ENCODE results near the gene FURIN.
A peak's percentile ranks its signal among the peaks of the same experiment; 100 is the strongest.
"Not testable (repeated sequence)": the region's sequence is repeated elsewhere in the genome, so short reads cannot be mapped to it uniquely, and the experiment has no call there.

FURIN gene

DNA sequence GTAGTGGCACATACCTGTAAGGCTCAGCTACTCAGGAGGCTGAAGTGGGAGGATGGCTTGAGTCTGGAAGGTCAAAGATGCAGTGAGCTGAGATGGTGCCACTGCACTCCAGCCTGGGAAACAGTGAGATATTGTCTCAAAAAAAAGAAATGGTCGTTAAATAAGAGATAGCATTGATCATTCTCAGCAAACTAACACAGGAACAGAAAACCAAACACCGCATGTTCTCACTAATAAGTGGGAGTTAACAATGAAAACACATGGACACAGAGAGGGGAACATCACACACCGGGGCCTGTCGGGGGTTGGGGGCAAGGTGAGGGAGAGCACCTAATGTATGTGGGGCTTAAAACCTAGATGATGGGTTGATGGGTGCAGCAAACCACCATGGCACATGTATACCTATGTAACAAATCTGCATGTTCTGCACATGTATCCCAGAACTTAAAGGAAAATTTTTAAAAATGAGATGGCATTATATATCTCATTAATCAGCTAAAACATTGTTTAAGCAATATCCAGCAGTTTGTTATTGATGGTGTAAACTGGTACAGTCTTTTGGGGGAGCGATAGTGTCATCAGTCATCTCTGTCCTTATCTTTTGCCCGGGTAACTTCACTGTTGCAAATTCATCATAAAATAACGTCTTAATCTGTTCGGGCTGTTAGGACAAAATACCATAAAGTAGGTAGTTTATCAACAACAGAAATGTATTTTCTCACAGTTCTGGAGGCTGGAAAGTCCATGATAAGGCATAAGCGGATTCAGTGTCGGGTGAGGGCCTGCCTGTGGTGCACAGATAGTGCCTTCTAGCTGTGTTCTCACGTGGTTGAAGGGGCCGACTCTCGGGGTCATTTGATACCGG lies 33.0 kb downstream of the FURIN start:
- DNase-seq, result peak in 11 of 56 donors; percentile 10 to 38 (median 28)

DNA sequence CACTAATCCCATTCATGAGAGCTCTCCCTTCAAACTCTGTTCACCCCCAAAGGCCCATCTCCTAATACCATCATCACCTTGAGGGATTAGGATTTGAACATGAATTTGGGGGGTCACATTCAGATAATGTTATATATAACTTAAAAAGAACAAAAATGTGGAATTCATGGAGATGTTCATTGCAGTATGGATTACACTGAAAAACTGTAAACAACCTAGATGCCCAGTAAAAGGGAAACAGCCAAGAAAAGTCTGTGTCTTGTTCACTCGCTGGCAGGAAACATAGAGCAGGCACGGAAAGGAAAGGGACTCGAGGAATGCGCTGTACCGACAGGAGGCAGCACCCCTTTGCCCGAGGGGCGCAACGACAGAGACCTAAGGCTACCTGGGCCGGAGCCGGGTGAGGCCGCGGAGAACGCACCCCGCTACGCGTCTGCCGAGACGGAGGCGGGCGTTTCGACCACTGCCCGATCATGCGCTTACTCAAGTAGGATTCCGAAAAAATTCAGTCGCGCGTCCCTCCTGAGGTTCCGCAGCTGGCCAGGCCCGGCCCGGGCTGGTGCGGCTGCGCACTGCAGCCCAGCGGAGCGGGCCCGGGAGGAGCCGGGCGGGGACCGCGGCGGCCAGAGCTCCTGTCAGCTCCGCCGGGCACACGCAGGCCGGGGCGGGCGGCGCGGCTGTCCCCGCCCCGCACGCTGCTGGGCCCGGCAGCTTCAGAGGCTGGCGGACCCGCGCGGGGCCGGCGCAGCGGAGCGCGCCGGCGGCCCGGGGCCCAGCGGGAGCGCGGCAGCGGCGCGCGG lies 33.9 kb downstream of the FURIN start:
- DNase-seq, result peak in 55 of 56 donors; percentile 5 to 87 (median 62)

DNA sequence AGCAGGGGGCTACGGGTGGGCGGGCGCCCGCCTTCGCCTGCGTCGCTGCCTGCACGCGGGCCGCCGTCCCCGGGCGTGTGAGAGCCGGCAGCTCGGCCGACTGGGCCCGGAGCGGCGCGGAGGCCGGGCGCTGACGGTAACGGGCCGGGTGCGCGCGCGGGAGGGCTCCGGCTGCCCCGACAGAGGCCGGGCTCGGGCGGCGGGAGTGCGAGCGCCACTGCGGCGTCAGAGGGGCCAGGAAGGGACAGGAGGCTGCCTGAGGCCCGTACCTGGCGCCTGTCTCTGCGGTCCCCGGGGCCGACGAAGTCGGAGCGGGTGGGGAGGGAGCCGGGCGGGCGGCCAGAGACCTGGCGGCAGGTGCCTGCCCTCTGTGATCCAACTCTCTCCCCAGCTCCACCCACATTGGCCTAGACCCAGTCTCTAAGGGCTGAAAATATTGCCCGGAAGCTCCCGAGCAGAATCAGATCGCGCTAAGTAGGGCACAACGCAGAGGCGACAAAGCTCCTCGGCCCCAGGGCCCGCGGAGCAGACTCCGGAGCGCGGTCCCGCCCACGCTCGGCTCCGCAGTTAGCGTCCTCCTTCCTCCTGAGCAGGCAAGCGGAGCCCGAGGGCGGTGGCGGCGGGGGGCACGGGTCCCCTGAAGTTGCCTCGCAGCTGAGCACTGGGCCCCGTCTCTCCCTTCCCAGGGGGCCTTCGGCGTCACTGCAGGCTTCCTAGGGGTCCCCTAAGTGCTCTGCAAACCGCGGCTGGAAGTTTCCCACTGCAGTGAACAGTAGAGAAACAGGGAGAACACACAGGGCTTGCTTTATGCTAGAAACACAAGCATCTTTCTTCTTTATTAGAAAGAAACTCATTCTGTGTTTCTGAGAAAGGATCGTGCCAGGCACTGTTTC lies 34.7 kb downstream of the FURIN start, which contains the start of gene MAN2A2:
Gene MAN2A2 (plus strand): TSS at position 463 of the 893 bp plus-strand sequence. CDS start 906 bp downstream, outside the sequence.
- DNase-seq, result peak in 49 of 56 donors; percentile 19 to 85 (median 60)

DNA sequence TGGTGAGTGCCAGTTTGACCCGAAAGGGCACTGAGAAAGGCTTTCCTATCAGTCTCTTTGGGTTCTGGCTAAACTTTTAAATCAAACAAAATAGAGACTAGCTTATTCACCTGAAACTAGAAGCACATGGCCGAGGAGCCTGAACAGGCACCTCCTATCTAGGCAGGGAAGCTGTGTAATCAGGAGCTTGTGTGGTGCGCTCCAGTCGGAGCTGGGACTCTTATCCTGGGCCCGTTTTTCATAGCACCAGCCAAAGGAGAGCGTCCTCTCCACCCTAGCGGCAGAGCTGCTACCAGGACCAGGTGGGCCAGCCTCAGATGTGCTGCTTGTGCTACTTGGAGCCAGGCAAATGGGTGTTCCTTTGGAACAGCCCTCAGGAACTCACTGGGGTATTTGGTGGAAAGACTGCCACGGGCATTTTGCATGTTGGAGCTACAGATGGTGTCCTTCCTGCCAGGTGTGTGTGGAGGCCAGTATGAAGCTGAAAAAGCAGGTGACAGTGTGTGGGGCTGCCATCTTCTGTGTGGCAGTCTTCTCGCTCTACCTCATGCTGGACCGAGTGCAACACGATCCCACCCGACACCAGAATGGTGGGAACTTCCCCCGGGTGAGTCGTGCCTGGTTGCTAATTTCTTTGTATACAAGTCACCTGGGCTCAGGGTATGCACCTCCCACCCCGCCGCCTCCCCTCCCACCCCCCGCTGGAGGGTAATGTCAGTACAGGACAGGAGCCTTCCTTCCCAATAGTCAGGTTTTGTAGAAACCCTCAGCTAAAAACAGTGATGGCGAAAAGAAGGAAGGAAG lies 35.5 kb downstream of the FURIN start:
- peak in 1 of 56 donors; percentile 47 for DNase-seq

DNA sequence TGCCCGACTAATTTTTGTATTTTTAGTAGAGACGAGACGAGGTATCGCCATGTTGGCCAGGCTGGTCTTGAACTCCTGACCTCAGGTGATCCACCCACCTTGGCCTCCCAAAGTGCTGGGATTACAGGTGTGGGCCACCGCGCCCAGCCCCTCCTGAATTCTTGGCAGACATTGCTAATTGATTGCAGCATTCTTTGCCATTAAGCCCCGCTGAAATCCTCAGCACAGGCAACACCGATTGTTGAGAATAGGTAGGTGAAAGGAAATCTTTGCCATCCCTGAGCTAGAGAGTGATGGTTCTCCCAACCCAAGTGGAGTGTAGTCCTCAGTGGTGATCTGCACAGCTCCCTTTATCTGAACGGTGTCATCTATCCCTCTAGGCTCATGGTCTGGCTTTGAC lies 36.4 kb downstream of the FURIN start:
- no peak for DNase-seq

DNA sequence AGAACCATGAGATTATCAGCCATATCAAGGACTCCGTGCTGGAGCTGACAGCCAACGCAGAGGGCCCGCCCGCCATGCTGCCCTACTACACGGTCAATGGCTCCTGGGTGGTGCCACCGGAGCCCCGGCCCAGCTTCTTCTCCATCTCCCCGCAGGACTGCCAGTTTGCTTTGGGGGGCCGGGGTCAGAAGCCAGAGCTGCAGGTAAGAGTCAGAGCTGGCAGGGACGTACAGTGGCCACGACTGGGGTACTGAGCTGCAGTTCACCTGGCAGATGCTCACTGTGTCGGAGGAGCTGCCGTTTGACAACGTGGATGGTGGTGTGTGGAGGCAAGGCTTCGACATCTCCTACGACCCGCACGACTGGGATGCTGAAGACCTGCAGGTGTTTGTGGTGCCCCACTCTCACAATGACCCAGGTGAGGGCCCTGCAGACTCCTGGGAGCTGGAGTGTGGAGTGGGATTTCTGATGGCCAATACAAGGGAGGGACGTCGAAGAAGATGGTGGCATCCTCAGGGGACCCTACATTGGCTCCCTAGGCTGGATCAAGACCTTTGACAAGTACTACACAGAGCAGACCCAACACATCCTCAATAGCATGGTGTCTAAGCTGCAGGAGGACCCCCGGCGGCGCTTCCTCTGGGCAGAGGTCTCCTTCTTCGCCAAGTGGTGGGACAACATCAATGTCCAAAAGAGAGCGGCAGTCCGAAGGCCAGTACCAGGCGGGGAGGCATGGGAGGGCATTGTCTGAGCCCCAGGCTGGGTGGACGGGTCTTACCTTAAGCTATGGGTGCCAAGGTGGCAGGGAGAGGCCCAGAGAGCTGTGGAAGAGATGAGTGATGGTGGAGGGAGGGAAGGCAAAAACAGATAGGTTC lies 37.2 kb downstream of the FURIN start:
- DNase-seq, result no peak

DNA sequence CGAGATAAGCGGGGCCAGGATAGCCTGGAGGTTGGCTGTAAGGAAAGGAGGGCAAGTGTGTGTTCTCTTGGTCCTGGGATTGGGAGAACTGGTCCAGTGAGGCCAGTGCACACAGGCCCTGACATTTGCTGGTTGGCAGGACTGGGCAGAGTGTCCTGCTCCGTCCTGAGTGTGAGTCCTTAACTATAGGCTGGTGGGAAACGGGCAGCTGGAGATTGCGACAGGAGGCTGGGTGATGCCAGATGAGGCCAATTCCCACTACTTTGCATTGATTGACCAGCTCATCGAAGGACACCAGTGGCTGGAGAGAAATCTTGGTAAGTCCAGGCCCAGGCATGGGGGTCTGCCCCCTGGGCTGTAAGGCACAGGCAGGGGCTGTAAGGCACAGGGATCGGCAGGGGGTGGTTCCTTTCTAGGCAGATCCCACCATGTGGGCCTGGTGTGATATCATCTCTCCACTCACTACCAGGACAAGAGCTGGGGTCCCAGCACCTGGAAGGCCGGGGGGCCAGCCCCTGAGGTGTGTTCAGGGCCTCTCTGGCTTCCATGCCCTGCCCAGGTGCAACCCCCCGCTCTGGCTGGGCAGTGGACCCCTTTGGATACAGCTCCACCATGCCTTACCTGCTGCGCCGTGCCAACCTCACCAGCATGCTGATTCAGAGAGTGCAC lies 37.9 kb downstream of the FURIN start:
- DNase-seq, result no peak

DNA sequence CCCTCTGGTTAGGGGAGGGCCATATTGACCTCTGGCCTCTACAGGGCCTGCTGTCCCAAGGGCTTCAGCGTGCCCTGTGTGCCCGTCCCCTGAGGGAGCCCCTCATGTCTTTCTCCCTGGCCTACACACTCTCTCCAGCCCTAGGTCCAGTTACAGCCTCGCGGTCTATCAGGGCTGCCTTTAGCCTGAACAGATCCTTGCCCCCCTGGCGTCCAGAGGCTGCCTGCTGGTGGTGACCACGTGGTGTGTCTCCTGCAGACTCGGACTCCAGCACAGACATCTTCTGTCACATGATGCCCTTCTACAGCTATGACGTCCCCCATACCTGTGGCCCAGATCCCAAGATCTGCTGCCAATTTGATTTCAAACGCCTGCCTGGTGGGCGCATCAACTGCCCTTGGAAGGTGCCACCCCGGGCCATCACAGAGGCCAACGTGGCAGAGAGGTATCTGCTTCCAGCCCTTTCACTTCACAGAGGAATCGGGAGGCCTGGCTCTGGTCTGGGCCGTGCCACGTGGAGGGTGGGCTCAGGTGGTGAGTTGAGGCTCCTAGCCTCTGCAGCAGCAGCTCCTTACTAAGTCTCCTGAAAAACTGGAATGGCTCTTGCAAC lies 38.8 kb downstream of the FURIN start:
- peak in 2 of 56 donors; percentile 11 to 28 for DNase-seq

DNA sequence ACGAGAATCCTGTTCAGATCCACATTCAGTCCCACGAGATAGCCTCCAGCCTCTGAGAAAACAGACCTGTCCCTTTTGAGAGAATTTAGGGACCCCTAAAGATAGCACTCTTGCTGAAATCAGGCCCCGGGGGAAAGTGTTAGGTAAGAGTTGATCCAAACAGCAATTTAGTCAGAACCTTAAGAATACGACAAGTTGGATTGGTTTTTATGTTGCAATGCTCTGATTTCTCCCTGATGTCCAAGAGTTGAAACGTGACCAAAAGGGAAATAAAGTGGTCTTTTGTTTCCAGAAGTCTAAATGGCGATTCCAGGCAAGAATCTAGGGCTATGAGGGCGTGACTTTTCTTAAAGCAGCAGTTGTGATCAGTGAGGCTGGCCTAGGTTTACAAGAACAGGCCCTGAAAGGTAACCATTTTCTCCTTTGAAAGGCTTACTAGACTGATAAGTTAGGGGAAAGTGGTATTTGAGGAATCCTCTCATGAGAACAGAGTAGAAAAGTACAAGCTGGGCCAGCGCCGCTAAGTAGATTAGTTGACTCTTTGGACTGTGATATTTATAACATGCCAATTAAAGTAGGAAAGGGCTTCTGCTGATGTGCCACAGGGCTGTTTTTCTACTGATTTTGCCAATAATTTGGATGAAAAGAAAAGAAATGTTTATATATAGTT lies 39.6 kb downstream of the FURIN start:
- no peak for DNase-seq

DNA sequence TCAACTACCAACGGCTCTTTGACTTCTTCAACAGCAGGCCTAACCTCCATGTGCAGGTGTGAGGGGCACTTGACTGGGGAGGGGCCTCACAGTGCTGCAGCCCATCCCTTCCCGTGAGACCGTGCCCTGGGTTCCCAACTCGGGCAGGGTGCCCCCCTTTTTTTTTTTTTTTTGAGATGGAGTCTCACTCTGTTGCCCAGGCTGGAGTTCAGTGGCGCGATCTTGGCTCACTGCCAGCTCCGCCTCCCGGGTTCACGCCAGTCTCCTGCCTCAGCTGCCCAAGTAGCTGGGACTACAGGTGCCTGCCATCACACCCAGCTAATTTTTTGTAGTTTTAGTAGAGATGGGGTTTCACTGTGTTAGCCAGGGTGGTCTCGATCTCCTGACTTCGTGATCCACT lies 41.1 kb downstream of the FURIN start:
- not testable (repeated sequence) for DNase-seq

DNA sequence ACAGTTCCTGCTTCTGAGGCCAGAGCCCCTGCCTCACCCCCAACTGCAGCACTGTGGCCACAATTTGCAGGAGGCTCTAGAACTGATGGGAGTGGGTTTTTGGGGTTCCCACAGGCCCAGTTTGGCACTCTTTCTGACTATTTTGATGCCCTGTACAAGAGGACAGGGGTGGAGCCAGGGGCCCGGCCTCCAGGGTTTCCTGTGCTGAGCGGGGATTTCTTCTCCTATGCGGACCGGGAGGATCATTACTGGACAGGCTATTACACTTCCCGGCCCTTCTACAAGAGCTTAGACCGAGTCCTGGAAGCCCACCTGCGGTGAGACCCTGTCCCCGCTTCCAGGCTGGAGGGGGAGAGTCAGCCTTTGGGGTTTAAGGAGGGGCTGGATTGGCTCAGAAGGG lies 41.6 kb downstream of the FURIN start:
- no peak for DNase-seq

DNA sequence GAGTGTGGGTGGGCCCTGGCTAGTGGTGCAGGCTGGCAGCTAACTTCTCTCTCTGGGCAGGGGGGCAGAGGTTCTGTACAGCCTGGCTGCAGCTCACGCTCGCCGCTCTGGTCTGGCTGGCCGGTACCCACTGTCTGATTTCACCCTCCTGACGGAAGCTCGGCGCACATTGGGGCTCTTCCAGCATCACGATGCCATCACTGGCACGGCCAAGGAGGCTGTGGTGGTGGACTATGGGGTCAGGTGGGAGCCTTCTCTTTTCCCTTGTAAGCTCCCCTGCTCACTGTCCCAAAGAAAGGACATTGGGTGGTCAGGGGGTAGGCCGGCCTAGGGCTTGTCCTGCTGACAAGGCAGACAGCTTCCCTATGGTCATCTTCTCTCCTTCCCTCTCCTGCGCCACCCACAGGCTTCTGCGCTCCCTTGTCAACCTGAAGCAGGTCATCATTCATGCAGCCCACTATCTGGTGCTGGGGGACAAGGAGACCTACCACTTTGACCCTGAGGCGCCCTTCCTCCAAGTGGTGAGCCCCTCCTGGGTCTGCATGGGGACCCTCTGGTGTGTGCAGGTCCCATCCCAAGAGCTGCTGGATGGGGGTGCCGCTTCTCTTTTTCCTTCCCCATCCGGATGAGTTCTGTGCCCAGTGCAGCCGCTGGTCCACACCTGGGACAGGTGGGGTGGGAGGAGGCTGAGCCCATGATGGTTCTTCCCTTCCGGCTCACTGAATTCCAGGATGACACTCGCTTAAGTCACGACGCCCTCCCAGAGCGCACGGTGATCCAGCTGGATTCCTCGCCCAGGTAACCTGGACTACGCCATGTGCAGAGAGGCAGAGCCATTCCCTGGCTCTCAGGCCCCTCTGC lies 42.3 kb downstream of the FURIN start:
- DNase-seq, result no peak

DNA sequence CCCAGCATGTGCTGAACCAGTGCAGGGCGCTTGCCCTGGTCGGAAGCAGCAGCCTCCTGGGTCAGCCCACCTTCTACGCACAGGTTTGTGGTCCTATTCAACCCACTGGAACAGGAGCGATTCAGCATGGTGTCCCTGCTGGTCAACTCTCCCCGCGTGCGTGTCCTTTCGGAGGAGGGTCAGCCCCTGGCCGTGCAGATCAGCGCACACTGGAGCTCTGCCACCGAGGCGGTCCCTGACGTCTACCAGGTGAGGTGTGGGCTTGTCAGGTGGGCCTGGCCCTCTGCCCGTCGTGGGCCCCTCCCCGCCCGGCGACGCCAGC lies 42.9 kb downstream of the FURIN start:
- DNase-seq, result no peak

DNA sequence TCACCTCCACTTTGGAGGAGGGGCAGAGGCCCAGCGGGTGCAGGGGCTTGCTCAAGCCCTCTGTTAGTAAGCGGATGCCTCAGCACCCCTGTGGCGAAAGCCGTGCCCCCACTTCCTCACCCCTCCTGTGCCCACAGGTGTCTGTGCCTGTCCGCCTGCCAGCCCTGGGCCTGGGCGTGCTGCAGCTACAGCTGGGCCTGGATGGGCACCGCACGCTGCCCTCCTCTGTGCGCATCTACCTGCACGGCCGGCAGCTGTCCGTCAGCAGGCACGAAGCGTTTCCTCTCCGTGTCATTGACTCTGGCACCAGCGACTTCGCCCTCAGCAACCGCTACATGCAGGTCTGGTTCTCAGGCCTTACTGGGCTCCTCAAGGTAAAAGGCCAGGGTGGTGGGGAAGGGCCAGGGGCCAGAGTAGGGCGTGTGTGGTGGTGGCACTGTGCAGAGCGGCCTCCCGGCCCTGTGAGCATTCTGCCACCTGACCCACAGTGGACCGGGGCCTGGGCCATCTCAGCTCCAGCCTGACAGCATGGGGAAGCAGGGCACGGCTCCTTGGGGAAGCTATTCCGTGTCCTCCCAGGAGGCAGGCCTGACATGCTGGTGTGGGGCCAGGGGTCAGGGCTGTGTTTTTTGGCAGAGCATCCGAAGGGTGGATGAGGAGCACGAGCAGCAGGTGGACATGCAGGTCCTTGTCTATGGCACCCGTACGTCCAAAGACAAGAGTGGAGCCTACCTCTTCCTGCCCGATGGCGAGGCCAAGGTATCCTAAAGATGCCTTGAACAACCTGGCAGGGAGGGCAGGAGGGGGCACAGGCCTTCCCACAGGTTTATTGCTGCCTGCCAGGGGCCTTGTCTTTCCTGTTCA lies 43.8 kb downstream of the FURIN start:
- no peak for DNase-seq

DNA sequence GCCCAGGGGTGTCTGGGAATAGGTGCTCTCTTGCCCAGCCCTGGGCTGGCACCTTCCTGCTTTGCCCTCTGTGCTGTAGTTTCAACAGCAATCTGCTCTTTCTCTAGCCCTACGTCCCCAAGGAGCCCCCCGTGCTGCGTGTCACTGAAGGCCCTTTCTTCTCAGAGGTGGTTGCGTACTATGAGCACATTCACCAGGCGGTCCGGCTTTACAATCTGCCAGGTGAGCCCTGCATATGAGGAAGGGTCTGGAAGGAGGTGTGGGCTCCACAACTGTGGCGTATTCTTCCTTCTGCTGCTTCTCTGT lies 44.3 kb downstream of the FURIN start:
- DNase-seq, result no peak

DNA sequence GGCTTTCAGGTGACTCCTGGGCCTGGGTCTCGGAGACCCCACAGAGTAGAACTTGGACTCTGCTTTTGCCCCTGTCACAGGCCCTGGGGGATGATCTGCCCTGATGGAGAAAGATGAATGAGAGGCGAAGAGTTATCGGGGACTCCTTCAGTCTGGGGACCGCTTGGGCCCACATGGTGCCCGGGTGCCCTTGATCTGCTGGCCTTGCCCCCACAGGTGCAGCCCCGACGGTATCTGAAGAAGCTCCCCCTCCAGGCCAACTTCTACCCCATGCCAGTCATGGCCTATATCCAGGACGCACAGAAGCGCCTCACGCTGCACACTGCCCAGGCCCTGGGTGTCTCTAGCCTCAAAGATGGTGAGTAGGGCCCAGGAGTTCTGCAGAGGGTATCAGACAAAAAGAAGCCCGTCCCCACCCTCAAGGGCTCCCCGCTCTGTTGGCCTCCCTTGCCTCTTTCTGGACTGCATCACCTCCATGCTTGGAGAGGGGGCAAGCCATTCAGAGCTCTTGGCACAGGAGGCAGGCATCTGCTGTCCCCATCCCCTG lies 45.1 kb downstream of the FURIN start:
- DNase-seq, result no peak
